Stimulated activated CD8-positive, alpha-beta memory T cell treated with anti-CD3 and anti-CD28 coated beads, Interleukin-12 subunit alpha, Interleukin-12 subunit beta, amount 100 ng/mL, for 24 hours (primary cell): ENCODE measurements around the gene PRRC2A.
A peak's percentile ranks its signal among the peaks of the same experiment; 100 is the strongest.
"Not testable (repeated sequence)": the region's sequence is repeated elsewhere in the genome, so short reads cannot be mapped to it uniquely, and the experiment has no call there.

Experiments
- DNase-seq: peaks from one replicate; pipeline ENCODE4 v3.0.0-alpha.2; 2020; ENCODE audit errors: extremely low read depth

The PRRC2A gene

DNA sequence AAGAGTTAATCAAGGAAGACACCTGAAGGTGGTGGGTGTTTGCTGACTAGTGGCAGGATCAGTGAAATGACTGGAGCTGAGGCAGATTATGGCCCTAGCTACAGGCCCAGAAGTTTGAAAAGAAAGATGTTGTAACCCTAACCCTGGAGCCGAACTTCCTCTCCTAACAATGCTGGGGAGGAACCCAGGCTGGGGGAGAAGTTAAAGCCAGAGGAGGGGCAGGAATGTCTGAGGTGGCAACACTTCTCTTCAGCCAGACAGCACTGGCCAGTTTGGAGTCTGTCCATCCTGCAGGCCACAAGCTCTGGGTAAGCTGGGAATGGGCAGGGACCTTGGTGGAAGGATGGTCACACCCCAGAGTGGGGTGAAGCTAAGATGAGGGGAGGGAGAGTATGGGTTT is 34.5 kb upstream of the PRRC2A start, which contains the start of gene LST1:
Gene LST1, plus strand, starts transcription at position 270 of the 400 bp plus-strand sequence. CDS start 1,023 bp downstream, outside the sequence.
- DNase-seq, result no peak

DNA sequence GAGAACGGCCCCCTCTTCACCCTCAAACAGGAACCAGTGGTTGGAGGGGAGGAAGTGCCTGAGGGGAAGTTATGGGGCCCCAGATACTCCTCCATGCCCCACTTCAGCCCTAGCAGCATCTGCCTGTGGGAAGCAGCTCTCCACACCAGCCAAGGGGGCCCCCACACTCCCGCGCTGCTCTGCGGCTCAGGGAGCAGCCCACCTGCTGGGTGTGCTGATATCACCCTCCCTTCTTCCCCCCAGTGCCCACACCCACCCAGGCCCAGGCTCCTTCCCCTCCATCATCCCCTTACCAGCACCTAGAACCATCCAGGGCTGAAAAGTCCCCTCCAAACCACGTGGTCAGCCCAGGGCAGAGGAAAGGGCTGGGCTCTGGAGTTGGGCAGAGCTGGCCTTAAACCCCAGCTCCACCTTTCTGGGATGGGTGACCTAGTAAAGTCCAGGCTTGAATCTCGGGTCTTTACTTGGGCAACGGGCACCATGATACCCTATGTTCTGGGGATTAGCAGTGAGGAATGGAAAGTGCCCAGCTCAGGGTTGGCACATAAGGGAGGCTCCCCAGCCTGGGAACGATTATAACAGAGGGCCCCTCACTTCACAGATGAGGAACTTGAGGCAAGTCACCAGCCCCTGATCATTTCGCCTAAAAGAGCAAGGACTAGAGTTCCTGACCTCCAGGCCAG is 33.8 kb upstream of the PRRC2A start:
- DNase-seq, result no peak

DNA sequence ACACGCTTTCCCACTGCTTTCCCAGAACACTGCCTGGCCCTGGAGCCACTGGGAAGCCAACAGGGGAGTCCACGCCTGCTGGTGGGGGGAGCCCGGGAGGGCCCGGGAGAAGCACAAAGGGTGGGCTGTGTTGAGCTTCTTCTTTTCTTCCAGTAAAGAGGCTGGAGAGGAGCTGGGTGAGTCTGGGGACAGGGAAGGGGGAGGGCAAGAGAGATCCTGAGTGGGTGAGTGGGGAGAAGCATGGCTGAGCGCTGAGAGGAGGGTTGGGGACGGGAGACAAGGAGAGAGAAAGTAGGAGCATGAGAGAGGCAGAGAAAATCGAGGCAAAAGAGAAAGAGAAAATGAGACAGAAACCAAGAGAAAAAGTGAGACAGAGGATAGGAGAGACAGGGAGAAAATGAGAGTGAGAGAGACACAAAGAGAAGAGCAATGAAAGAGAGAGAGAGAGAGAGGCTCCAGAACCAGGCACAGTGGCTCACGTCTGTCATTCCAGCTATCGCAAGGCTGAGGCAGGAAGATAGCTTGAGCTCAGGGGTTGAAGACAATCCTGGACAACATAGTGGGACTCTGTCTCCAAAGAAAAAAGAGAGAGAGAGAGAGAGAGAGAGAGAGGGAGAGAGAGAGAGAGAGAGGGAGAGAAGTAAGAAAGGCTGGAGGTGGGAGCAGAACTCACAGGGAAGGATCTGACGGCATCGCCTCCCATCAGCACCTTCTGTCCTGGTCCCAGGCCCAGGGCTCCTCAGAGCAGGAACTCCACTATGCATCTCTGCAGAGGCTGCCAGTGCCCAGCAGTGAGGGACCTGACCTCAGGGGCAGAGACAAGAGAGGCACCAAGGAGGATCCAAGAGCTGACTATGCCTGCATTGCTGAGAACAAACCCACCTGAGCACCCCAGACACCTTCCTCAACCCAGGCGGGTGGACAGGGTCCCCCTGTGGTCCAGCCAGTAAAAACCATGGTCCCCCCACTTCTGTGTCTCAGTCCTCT is 32.4 kb upstream of the PRRC2A start:
- DNase-seq, result no peak

DNA sequence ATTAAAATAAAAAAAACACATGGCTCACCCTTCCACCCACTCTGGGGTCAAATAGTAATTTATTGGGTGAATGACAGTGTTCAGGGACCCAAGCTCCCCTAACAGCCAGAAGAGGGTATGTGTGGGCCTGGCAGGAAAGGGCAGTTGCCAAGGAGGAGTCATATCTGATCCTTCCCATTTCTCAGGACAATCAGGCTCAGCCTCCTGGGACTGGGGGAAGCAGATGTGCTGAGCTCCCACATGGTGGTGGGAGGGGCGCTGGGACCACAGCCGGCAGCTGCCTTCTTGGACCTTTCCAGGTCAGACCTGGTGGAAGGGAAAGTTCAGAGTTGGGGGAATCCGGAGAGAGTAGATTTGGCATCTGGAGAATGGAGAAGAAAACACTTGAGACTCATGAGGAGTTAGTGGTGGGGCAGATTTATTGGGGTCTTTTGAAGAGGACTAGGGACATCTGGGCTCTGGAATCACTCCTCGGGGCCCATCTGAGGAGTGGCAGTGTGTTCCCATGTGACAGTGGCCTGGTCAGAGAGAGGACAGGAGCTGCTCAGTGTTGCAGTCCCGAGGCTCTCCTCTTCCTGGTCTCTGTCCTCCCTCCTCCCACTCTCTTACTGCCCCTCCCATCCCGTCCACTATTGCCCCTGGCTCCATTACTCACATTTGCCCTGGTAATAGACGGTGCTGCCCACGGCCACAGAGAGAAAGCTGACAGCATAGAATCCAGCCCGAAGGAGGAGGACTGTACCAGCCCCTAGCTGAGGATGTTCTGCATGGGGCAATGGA is 31.5 kb upstream of the PRRC2A start:
- DNase-seq, result no peak

DNA sequence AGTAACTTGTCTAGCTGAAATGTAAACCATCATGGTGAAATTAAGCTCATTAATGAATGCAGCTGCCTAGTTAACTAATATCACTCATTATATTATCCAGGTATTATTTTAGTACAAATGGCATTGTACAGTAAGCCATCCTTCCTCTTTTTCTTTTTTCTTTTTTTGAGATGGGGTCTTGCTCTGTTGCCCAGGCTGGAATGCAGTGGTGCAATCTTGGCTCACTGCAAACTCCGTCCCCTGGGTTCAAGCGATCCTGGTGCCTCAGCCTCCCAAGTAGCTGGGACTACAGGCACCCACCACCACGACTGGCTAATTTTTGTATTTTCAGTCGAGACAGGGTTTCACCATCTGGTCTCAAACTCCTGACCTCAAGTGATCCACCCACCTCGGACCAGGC is 29.8 kb upstream of the PRRC2A start:
- not testable (repeated sequence) for DNase-seq

DNA sequence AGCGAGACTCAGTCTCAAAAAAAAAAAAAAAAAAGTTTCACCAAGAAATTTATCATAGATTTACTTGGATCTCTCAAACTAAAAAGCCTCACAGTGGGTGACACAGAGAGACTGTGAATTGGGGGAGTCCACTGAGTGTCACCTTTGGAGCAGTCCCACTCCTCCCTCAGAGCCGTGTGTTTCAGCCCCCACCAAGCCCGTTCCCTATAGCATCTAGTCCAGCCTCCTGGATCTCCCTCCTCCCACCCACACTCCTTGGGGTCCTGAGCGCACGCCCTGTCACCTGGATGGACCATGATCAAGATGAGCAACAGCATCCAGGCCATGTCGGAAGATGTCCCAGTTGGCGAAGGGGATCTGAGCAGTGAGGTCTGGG is 28.1 kb upstream of the PRRC2A start:
- DNase-seq, result no peak

DNA sequence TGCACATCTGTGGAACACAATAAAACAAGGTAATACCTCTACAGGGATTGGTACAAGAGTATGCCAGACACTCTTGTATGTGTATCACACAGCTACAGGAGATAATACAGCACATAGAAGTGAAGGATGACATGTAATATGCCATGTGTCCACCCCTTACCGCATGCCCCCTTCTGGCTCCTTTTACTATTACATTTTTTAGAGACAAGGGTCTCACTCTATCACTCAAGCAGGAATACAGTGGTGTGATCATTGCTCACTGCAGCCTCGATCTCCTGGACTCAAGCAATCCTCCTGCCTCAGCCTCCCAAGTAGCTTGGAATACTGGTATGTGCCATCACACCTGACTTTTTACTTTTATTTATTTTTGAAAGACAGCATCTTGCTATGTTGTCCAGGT is 23.5 kb upstream of the PRRC2A start:
- no peak for DNase-seq

DNA sequence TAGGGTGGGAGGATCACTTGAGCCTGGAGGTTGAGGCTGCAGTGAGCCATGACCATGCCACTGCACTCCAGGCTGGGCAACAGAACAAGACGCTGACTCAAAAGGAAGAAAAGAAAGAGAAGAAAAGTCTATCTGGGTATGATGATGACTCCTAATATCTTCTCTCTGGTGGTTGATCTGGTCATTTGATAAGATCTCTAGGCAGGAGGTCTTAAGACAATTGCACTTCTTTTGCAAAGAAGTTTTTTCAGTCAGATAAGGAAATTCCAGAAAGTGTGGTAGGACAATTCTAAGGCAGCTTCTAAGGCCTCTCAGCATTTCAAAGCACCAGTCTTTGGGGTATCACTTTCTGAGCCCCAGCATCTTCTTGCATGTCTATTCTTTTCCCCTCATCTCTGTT is 13.2 kb upstream of the PRRC2A start:
- DNase-seq, result no peak

DNA sequence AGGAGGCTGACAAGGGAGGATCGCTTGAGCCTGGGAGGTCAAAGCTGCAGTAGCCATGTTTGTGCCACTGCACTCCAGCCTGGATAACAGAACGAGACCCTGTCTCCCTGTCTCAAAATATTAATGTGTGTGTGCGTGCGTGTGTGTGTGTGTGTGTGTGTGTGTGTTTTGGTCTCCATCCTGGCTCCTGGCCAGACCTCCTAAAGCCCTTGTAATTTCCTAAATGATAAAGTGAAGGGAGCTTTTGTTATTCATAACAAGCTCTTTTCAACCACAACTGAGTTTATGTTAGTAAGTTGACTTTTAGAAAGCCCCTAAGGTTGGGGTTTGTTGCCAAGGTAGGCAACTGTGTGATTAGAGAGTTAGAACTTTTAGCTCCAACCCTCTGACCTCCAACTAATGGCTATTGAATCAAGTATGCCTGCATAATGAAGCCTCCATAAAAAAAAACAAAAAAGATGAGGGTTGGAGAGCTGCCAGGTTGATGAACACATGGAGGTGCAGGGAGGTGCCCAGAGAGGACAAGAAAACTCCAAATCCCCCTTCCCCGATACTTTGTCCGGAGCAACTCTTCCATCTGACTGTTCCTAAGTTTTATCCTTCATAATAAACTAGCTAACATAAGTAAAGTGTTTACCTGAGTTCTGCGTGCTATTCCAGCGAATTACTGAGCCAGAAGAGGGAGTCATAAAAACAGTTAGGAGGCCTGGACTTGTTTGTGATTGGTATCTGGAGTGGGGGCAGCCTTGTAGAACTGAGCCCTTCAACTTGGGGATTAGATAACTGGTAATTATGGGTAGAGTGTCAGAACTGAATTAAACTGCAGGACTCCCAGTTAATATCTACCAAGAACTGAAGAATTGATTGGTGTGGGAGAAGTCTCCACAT is 10.8 kb upstream of the PRRC2A start:
- DNase-seq, result no peak

DNA sequence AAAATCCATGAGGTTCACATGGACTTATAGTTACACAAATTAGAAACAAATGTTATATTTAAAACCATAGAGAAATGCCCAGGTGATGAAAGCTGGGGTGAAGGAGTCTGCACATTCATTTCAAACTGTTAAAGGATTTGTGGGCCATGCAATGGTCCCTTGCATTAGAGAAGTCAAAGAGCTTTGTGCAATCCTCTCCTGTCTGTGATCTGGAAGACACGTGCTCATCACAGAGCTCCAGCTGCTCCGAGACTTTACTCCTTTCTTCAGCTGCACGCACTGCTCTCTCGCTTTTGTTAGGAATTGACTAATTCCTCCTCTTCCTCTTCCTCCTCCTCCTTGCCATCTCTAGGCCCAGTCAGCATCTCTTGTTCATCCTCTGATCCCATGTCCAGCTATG is 9.5 kb upstream of the PRRC2A start:
- DNase-seq, result no peak

DNA sequence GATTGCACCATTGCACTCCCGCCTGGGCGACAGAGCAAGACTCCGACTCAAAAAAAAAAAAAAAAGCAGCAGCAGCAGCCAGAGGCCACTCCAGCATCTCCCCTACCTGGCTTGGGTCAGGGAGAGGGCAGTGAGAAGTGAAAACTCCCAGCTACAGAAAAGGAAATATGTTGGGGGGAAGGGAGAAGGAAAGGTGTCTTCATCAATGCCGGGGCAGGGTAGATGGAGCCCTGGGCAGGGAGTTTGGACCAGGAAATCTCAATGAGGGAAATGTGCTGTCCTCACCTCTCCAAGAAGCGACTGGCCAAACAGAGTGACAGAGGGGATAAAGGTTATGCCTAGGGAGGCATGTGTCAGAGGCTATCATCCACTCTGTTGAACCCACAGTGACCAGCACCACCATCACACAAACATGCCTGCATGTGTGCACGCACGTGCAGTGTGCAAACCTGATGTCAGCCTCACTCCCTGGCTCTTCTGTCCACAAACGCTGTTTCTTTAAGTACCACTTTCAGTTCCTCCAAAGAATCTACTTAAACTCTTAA is 6.4 kb upstream of the PRRC2A start:
- no peak for DNase-seq

DNA sequence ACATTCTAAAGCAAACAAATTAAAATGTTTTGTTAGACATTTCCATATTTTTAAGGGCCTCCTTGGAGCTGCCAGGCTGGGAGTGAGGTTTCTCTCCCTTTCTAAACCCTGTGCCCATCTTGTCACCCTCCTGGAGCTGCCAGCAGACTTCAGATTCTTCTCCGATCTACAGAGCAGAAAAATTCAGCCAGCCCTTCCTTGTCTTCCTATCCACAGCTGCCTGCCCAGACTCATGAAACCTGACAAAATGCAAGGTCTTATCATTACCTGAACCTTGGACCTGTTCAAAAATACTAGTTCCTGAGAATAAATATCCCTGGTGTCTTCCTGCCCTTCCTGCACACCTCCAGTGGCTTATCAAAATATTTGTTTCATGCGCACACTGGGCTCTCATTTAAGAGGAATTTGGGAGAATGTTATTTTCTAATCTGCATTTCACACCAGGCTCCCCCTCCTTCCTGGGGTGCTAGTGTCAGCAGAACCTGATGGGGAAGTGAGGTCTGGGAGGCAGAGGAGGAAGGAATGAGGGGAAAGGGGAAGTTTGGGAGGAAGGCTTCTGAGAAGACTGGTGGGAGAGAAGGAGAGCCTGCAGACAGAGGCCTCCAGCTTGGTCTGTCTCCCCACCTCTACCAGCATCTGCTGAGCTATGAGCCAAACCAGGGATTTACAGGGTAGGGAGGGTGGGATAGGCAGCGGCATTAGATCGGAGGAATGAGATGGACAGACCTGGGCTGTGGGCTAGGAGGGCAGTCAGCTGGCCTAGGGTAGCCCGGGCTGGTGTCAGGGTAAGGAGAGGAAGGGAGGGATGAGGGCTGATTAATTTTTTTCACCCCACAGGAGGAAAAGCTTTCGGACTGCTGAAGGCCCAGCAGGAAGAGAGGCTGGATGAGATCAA is 5.6 kb upstream of the PRRC2A start, which contains the start of gene AIF1:
Gene AIF1, plus strand, starts transcription at position 551 of the 895 bp plus-strand sequence. Its CDS starts 96 bp downstream, at position 647.
- DNase-seq, result no peak

DNA sequence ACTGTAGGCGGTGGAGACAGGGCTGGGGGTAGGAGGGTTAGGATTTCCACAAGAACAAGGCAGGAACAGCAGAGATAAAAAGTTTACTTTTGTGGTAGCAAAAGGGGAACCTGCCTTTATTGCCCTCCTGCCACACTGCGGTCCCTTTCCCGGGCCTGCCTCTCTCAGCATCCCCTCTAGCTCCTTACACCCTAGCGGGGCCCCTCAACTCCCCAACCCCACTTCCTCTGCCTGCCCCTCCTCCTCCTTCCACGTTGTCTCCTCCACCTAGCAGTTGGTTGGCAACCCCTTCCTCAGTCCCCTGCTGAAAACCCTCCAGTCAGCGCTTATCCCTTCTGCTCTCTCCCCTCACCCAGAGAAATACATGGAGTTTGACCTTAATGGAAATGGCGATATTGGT is 4.8 kb upstream of the PRRC2A start:
- DNase-seq, result no peak

DNA sequence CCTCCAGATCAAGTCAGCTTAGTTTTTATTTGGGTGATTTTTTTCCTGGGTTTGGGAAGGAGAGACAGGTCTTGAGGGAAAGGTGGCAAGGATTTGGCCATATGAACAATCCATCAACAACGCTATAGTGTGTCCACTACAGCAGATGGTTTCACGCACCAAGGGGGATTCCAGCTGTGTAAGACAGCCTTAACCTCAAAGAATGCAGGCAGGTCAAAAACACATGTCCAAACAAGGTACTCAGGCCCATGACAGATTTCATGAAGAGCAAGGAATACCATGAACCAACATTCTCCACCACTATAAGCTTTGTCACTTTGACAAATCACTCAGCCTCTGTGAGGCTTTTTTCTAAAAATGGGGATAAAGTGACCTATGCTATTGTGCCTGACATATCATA is 3.5 kb upstream of the PRRC2A start:
- no peak for DNase-seq

DNA sequence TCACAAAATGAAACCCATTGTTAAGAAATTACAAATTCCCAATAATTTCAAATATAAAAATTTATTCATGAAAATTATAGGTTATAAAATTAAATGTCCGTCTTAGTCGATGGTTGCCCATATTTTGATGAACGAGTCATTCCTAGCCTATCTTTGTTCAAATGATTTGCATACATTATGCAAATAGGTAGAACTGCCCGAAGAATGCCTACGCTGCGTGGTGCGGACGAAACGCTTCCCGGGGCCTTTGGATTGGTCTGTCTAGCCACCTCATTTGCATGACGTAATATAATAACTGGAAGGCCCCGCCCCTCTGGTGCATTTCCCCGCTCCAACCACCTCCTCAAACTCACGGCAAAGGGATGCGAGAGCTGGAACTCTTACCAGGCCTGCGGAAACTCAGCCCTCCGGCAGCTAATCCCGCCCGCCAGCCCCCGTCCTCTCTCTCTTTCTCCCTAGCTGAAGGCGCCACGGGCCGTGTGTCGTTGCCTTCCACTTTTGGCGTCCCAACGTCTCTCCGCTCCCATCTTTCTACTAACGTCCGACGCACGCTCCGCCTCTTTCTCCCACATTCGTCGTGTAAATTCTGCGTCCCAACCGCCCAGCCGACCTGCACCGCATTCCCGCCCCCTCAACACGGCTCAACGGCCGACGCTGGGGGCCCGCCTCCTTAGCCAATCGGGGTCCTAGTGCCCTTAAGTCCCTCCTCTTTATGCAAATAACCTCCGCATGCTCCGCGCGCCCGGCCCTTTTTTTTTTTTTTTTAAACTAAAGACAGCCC is 520 bp upstream of the PRRC2A start:
- peak; percentile 91 for DNase-seq

DNA sequence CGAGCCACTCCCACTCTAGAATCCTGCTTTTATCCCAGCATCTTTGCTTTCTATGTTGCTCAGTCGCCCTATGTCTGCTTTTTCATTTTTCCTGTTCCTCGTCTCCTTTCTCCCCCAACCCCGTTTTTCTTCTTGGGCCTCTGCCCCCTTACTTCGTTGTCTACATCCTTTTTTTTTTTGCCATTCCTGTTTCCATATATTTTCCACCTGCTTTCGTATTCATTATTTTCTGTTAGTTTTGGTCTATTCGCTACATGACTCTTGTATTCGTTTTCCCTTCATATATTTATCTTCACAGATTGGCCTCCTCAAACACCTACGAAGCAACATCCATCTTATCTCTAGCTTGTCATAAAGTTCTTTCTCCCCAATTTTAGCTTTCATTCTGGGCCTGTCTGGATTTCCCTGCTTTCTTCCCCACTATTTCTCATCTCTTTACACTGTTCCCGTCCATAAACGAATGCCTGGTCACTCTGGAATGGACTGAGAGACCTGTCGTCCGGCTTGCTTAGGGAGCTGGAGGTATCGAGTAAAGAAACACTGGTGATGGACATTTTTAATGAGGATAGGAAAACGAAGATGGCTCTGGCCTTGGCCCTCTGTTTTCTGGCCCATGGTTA is 915 bp downstream of the PRRC2A start:
- no peak for DNase-seq

DNA sequence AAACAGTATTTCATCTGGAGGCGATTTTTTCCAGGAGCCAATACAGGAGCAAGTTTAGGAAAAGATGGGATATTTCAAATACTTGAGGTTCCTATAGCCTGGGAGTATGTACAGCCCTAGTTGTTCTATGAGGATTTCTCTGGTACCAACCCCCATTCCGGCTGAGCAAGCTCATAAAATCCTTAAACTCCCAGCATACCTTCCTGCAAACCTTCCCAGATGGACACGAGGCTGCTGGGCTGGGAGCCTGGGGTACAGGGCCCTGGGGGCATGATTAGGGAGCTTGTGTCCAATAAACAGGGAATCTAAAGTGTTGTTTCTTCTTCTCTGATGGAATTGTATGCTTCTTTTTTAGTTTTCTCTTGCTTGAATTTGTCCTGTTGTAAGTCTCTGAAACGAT is 1.5 kb downstream of the PRRC2A start:
- DNase-seq, result no peak

DNA sequence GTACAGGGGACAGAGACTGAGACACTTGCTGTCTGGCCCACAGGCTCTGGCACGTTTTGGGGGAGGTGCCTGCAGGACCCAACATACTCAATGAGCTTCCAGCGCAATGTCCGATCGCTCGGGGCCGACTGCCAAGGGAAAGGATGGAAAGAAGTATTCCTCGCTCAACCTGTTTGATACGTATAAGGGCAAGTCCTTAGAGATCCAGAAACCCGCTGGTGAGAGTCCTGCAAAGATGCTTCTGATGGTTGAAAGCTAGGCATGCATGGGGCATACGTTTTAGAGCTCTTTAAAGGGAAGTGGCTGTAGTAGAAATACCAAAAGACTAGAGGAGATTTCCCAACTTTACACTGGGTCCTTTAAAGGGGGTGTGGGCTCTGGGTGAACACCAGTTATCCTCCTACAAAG is 2.2 kb downstream of the PRRC2A start:
- DNase-seq, result no peak
